Adrenal gland (tissue), 12 donors: ENCODE measurements around the gene GALNT18. TPM values are rescaled to one million over a fixed set of nuclear protein-coding genes. Genes with fewer than 3 reads are reported as not detected.
A peak's percentile ranks its signal among the peaks of the same experiment; 100 is the strongest.

ENCODE experiments used
- DNase-seq, 7 donors: peaks; one replicate each; pipeline ENCODE4 v3.0.0-alpha.2; 2019 to 2020
- H3K27ac ChIP-seq, 5 donors: fragments of 200-600 bp; sonication (generic) in 4 of 5; 1 replicate in 3 of 5; 2 replicates in 2 of 5; pipeline versions ENCODE4 v1.5.1 to v1.8.0; 2016 to 2020; ENCODE audit warnings: mild to moderate bottlenecking in 1 of 5
- H3K27me3 ChIP-seq: fragments of 200-600 bp; 2 replicates; pipeline ENCODE4 v1.8.0; 2021
- H3K36me3 ChIP-seq, 2 donors: fragments of 200-600 bp; replicated peaks in 1 of 2; 1 replicate in 1 of 2; 2 replicates in 1 of 2; pipeline versions ENCODE4 v1.5.1 to v1.8.0; 2018 to 2022
- H3K4me1 ChIP-seq, 2 donors: fragments of 200-600 bp; replicated peaks in 1 of 2; 1 replicate in 1 of 2; 2 replicates in 1 of 2; pipeline versions ENCODE4 v1.5.1 to v1.8.0; 2018 to 2021
- H3K4me3 ChIP-seq, 4 donors: fragments of 200-600 bp; sonication (generic) in 3 of 4; one replicate each; pipeline ENCODE4 v1.5.1; 2016 to 2018
- H3K9me3 ChIP-seq, 3 donors: fragments of 200-600 bp; sonication (generic) in 1 of 3; replicated peaks in 1 of 3; 1 replicate in 2 of 3; 2 replicates in 1 of 3; pipeline versions ENCODE4 v1.5.1 to v1.8.0; 2016 to 2021
- POLR2A ChIP-seq, 2 donors: fragments of 450-650 bp; IDR thresholded peaks; one replicate each; pipeline ENCODE4 v1.6.1; 2017; ENCODE audit warnings: antibody characterized with exemption in 2 of 2, mild to moderate bottlenecking in 2 of 2, moderate library complexity in 1 of 2
- WGBS, 4 donors: extraction: QIAGEN DNeasy Blood & Tissue Kit in 2 of 4; methylation state at CpG; one replicate each; pipeline versions ENCODE4 v1.1.5 to v1.1.7; 2013 to 2017; 5-methylcytosine and 5-hydroxymethylcytosine counted together
- intact Hi-C, 2 donors: fragments of 100-400 bp; cut with DNase I; formaldehyde crosslinking; loops; one replicate each; pipeline versions ENCODE4 v1.14.1 to v1.15.0; 2022 to 2023
- polyA plus RNA-seq, 3 donors: library from polyadenylated mRNA; stranded (reverse); fragments of 200-250 nt in 2 of 3; fragments of 350-450 nt in 1 of 3; fragmentation: Illumina TruSeq in 1 of 3; extraction: RNeasy Lipid Tissue Mini Kit (QIAGEN cat#74804) in 1 of 3; gene quantifications; one replicate each; pipeline ENCODE4 v1.2.3, GENCODE V29; 2013 to 2014
- total RNA-seq, 9 donors: library from RNA; depleted of rRNA in 4 of 9; stranded (reverse); fragments of >200 nt in 4 of 9; fragments of 120-200 nt in 1 of 9; fragmentation: NEBNext Ultra II Directional in 1 of 9; extraction: Animal tissue kit (Norgen Biotek cat#: 25700) in 1 of 9; gene quantifications; one replicate each; pipeline versions ENCODE4 v1.1.0 to v1.2.4, GENCODE V29; 2013 to 2023
- TF ChIP-seq, protein P1 (sequence below), 6 experiments: fragments of 450-650 bp in 4 of 6; fragments of 200-600 bp in 2 of 6; sonication (generic) in 1 of 6; IDR thresholded peaks; 1 replicate in 5 of 6; 2 replicates in 1 of 6; pipeline versions ENCODE4 v1.5.1 to v1.8.0; 2016 to 2021; ENCODE audit warnings: antibody characterized with exemption in 6 of 6, mild to moderate bottlenecking in 2 of 6, moderate library complexity in 1 of 6
- donor health status: healthy with polysubstance abuse.
- donor health status: Bipolar disorder and iron deficiency.
- donor health status: DM: yes; HTN: yes; CAD: no.
- donor health status: DM: no; HTN: no; CAD: no.
- donor health status: DM: no; HTN: no; CAD: no.
- donor health status: DM: yes; HTN: yes; CAD: no.

Gene GALNT18
- total and polyA plus RNA-seq, 12 donors, result 1.4 to 15.1 (median 6.4) TPM

DNA sequence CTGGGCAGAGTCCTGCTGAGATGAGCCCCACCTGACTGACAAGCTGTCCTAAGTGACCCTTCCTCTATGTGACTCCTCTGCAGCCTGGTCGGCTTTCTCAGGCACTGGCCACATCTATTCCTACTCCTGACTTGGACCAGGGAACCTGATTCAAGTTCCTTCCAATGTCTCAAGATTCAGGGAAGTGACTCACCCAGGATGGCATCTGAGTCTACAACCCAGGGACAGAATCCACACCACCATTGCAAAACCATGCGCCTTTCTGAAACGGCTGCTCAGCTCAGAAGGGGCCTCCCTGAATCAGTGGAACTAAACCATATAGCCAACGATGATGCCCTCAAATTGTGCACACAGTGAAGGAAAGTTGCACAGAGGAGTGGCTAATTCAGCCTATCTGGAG, 204.9 kb downstream of the GALNT18 start:
- H3K36me3 ChIP-seq, result no peaks in the 10 kb centered on the region
- no peak for DNase-seq
- H3K27ac ChIP-seq, result no peak overlapping the region
- TF ChIP-seq, protein P1, sequence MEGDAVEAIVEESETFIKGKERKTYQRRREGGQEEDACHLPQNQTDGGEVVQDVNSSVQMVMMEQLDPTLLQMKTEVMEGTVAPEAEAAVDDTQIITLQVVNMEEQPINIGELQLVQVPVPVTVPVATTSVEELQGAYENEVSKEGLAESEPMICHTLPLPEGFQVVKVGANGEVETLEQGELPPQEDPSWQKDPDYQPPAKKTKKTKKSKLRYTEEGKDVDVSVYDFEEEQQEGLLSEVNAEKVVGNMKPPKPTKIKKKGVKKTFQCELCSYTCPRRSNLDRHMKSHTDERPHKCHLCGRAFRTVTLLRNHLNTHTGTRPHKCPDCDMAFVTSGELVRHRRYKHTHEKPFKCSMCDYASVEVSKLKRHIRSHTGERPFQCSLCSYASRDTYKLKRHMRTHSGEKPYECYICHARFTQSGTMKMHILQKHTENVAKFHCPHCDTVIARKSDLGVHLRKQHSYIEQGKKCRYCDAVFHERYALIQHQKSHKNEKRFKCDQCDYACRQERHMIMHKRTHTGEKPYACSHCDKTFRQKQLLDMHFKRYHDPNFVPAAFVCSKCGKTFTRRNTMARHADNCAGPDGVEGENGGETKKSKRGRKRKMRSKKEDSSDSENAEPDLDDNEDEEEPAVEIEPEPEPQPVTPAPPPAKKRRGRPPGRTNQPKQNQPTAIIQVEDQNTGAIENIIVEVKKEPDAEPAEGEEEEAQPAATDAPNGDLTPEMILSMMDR (IDR thresholded peaks at IDR 0.05), result no peak
- TF ChIP-seq POLR2A (IDR thresholded peaks at IDR 0.05), result no peak
- intact Hi-C loops, result no loop called here
- no peaks in the 10 kb centered on the region for H3K27me3 ChIP-seq
- no peaks in the 10 kb centered on the region for H3K9me3 ChIP-seq
- no peak overlapping the region for H3K4me3 ChIP-seq
- WGBS, 4 donors, result 57 to 70% (median 64%) methylated on average over 4 of the region's 4 CpGs
- H3K4me1 ChIP-seq, result no peaks in the 10 kb centered on the region

DNA sequence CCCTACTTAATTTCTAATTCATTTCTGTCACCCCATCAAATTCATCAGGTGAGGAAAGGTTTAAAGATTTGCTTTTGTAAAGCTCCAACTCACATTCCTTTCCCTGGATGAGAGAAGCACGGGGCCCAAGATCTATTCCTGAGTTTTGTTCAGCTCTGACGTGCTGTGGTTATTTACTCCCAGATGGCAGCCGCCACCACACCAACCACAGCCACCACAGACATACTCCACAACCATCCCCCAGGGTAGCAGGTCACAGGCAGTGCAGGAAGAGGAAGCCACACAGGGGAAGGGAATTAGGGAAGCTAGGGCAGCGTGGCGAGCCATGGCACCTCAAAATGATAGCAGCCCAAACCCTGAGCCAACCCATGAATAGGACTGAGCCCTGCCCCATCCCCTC, 205.3 kb downstream of the GALNT18 start:
- H3K27ac ChIP-seq, result no peak overlapping the region

GRCh38 chr11:11415901-11416300, 205.9 kb downstream of the GALNT18 start:
- Histone ChIP-seq H3K36me3 (no peaks in the 10 kb centered on the region), H3K4me1 (no peaks in the 10 kb centered on the region), H3K4me3 (no peak overlapping the region), H3K9me3 (no peaks in the 10 kb centered on the region), H3K27me3 (no peaks in the 10 kb centered on the region), H3K27ac (no peak overlapping the region)
- TF ChIP-seq, protein P1 (IDR thresholded peaks at IDR 0.05), result no peak
- TF ChIP-seq POLR2A (IDR thresholded peaks at IDR 0.05), result no peak
- 50 to 60% (median 57%) methylated on average over 4 of the region's 4 CpGs for WGBS, 4 donors
- intact Hi-C loops, result no loop called here
- no peak for DNase-seq

More for the DNA sequence above, 205.3 kb downstream of the GALNT18 start:
- DNase-seq, result peak in 5 of 7 donors; percentile 11 to 43 (median 30)
- intact Hi-C loops, result no loop called here
- no peaks in the 10 kb centered on the region for H3K9me3 ChIP-seq
- no peak for TF ChIP-seq POLR2A (IDR thresholded peaks at IDR 0.05)
- TF ChIP-seq, protein P1 (IDR thresholded peaks at IDR 0.05), result no peak
- H3K27me3 ChIP-seq, result no peaks in the 10 kb centered on the region
- no peak overlapping the region for H3K4me3 ChIP-seq
- H3K36me3 ChIP-seq, result no peaks in the 10 kb centered on the region
- no peaks in the 10 kb centered on the region for H3K4me1 ChIP-seq
- 51 to 74% (median 67%) methylated on average over 5 of the region's 5 CpGs for WGBS, 4 donors

GRCh38 chr11:11414996-11415395, 206.8 kb downstream of the GALNT18 start:
- Histone ChIP-seq H3K27ac (no peak overlapping the region), H3K4me3 (no peak overlapping the region), H3K9me3 (no peaks in the 10 kb centered on the region), H3K36me3 (no peaks in the 10 kb centered on the region), H3K27me3 (no peaks in the 10 kb centered on the region), H3K4me1 (no peaks in the 10 kb centered on the region)
- WGBS, 4 donors, result 81 to 93% (median 90%) methylated on average over 6 to 7 of the region's 7 CpGs
- intact Hi-C loops, result no loop called here
- no peak for DNase-seq
- TF ChIP-seq POLR2A (IDR thresholded peaks at IDR 0.05), result no peak
- TF ChIP-seq, protein P1 (IDR thresholded peaks at IDR 0.05), result no peak
